Astrocyte of the hippocampus (primary cell): ENCODE measurements around the gene MLLT3.

Experiments
- DNase-seq: peaks from one replicate; pipeline ENCODE4 v3.0.0; 2011; ENCODE audit warnings: low read depth, low spot score

MLLT3 gene

GRCh38 chr9:20477940-20478620 lies 144.2 kb downstream of the MLLT3 start:
- DNase-seq: peak; percentile 35

- DNase-seq: peak; percentile 81
Measured at GRCh38 chr9:20476912-20477521, 145.3 kb downstream of the MLLT3 start.

- DNase-seq: no peak
Measured at GRCh38 chr9:20474496-20474895, 147.8 kb downstream of the MLLT3 start.

- DNase-seq: no peak
Measured at GRCh38 chr9:20473515-20474013, 148.7 kb downstream of the MLLT3 start.

- peak; percentile 30 for DNase-seq
Measured at GRCh38 chr9:20472342-20473045, 149.8 kb downstream of the MLLT3 start.

- DNase-seq: no peak
Measured at GRCh38 chr9:20466328-20467008, 155.8 kb downstream of the MLLT3 start.

- no peak for DNase-seq
Measured at GRCh38 chr9:20464242-20464641, 158.1 kb downstream of the MLLT3 start.

GRCh38 chr9:20463823-20464222 lies 158.5 kb downstream of the MLLT3 start:
- DNase-seq: no peak

GRCh38 chr9:20462410-20462809 lies 159.9 kb downstream of the MLLT3 start:
- no peak for DNase-seq

- DNase-seq: no peak
Measured at GRCh38 chr9:20447291-20447690, 175.0 kb downstream of the MLLT3 start.

GRCh38 chr9:20446248-20446647 lies 176.1 kb downstream of the MLLT3 start:
- no peak for DNase-seq

GRCh38 chr9:20442461-20443319 lies 179.6 kb downstream of the MLLT3 start:
- no peak for DNase-seq

GRCh38 chr9:20441711-20442423 lies 180.4 kb downstream of the MLLT3 start:
- DNase-seq: peak; percentile 9

GRCh38 chr9:20441166-20441565 lies 181.1 kb downstream of the MLLT3 start:
- DNase-seq: no peak

GRCh38 chr9:20437476-20437875 lies 184.8 kb downstream of the MLLT3 start:
- peak; percentile 31 for DNase-seq

GRCh38 chr9:20436476-20437195 lies 185.7 kb downstream of the MLLT3 start:
- DNase-seq: no peak

- DNase-seq: no peak
Measured at GRCh38 chr9:20428976-20429375, 193.3 kb downstream of the MLLT3 start.

- no peak for DNase-seq
Measured at GRCh38 chr9:20427359-20427758, 194.9 kb downstream of the MLLT3 start.

- no peak for DNase-seq
Measured at GRCh38 chr9:20426019-20426418, 196.3 kb downstream of the MLLT3 start.

- no peak for DNase-seq
Measured at GRCh38 chr9:20419533-20419932, 202.8 kb downstream of the MLLT3 start.
